GM12864 (cell line): Measurements from ENCODE around the gene TMEM86B.

Experiments used
- DNase-seq: peaks from one replicate; pipeline ENCODE4 v3.0.0-alpha.2; 2011; ENCODE audit warnings: low read depth
- H3K4me3 ChIP-seq: 2 replicates; pipeline ENCODE4 v1.5.1; 2011; ENCODE audit warnings: mild to moderate bottlenecking, low read depth, low read length, control low read depth
- TF ChIP-seq, protein P1 (sequence below): IDR thresholded peaks from 2 replicates; pipeline ENCODE4 v1.5.1; 2011; ENCODE audit warnings: low read depth, mild to moderate bottlenecking, moderate library complexity, low read length, control low read depth, inconsistent platforms; ENCODE audit errors: missing control alignments

The TMEM86B gene

DNA sequence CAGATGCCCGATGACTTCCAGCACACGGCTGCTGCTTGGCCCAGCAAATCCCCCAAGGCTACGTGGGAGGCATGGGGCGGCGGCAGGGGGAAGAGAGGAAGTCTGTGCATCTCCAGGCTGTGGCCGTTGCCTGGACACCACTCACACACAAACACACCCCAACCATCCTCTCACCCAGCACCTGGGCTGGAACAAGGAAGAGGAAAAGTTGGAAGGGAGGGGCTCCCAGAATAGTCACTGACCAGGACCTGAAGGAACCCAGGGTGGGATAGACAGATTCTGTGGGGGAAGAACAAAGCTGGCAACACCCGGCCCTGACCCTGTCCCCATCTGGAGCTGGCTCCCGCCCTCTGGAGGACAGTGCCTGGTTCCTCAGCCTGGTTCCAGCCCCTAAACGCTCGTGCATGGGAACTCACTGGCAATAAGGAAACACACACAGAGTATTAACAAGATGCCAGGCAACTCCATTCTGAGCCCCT is 19.1 kb upstream of the TMEM86B start:
- DNase-seq, result no peak
- TF ChIP-seq, protein P1, sequence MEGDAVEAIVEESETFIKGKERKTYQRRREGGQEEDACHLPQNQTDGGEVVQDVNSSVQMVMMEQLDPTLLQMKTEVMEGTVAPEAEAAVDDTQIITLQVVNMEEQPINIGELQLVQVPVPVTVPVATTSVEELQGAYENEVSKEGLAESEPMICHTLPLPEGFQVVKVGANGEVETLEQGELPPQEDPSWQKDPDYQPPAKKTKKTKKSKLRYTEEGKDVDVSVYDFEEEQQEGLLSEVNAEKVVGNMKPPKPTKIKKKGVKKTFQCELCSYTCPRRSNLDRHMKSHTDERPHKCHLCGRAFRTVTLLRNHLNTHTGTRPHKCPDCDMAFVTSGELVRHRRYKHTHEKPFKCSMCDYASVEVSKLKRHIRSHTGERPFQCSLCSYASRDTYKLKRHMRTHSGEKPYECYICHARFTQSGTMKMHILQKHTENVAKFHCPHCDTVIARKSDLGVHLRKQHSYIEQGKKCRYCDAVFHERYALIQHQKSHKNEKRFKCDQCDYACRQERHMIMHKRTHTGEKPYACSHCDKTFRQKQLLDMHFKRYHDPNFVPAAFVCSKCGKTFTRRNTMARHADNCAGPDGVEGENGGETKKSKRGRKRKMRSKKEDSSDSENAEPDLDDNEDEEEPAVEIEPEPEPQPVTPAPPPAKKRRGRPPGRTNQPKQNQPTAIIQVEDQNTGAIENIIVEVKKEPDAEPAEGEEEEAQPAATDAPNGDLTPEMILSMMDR, result no peak
- no peak overlapping the region for H3K4me3 ChIP-seq

DNA sequence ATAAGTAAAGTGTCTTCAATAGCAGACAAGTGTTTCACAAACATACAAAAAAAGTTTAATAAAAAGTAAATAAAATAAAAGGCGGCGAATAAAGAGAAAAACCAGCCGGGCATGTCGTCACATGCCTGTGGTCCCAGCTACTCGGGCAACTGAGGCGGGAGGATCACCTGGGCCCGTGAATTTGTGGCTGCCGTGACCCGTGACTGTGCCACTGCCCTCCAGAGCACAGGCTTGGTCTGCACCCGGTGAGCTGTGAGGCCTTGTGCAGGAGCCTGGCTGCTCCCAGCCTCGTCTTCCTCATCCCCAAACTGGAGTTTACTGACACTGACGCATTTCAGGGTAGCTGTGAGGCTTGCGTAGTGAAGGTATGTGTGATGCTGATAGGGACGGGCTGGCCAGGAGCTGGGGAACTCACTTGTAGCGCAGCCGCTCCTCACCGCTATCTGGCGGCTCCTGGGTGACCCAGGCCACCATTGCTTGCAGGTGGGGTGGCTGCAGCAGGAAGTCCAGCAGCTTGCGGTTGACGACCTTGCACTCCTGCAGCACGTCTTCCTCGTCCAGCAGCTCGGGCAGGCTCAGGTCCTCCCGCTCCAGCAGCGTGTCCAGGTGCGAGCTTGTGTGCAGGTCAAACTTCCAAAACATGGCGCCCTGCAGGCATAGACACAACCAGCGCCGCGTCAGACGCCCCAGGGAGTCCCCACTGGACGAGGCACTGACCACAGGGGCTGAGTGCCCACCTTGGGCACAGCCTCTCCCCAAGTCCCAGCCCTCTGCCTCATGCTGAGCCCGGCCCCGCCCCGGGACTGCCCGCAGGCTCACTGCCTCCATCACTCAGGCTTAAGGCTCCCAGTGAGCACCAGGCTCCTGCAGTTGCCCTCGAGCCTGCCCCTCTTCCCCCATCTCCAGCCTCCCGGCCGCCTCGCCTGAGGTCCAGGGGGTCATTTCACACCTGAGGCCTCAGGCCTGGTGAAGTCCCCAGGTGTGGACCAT is 18.2 kb upstream of the TMEM86B start:
- no peak for DNase-seq
- TF ChIP-seq, protein P1, result no peak
- H3K4me3 ChIP-seq, result no peak overlapping the region

DNA sequence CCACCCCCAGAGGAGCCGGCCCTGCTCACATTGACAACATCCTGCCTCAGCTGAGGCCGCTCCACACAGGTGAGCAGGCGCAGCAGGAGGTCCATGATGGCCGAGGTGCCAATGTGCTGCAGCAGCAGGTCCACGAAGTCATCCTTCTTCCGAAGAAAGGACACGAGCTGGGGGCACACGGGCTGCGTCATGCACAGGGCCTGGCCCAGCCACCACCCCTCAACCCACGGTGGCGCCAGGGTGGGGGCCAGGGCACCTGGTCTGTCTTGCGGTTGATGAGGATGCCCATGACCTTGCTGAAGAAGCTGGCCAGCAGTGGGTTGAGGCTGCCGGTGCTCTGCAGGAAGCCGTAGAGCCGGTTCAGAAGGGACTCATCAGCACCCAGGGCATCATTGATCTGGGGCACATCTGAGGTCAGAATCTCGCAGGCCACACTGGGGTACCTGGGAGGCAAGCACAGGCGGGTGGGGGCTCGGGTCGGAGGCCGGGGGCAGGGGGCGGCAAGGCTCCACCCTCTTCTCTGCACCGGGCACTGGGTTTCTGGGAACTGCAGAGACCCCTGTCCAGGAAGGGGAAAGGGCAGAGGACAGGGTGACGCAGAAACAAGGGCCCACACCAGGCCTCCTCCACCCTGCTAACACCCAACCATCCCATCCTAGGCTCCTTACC is 16.8 kb upstream of the TMEM86B start:
- DNase-seq, result no peak
- H3K4me3 ChIP-seq, result no peak overlapping the region
- TF ChIP-seq, protein P1, result no peak

DNA sequence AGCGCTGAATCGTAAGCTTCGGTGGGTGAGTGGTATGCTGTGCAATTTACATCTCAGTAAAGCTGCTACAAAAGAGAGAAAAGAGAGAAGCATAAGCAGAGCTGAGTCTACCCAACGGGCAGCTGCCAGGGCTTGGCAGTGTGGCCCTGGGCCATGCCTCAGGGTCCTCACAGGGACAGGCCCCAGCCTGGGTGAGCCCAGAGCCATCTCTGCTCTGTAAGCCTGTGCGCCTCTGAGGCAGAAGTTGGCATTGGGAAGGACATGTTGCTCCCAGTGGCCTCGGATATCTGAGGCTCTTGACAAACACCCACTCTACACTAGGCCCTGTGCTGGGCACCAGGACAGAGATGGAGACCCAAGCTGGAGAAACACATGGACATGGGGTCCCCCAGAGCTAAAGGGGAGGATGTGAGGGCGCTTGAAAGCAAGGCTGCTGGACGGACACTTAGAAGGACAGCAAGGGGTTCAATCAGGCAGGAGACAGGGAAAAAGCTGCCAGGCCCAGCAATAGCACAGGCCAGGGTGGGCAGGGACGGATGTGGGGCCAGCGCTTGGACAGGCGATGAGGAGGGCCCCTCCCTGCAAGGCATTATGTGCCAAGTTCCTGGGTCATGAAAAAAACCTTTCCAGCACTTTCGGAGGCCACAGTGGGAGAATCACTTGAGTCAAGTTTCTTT is 15.6 kb upstream of the TMEM86B start:
- TF ChIP-seq, protein P1, result no peak
- H3K4me3 ChIP-seq, result no peak overlapping the region
- no peak for DNase-seq

DNA sequence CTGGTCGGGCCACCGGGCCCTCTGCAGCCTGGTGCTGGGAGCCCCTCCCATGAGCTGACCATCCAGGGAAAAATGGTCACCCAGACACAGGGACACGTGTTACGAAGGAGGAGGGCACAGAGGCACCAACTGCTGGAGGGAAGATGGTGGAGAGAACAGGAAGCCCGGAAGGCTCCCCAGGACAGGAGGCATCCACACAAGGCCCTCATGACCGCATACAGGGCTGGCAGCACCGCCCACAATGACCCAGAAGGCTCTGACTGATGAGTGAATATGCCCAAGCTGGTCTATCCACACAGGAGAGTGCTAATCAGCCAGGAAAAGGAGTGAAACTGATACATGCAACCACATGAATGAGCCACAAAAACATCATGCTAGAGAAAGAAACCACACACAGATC is 14.0 kb upstream of the TMEM86B start:
- TF ChIP-seq, protein P1, result no peak
- no peak overlapping the region for H3K4me3 ChIP-seq
- no peak for DNase-seq

DNA sequence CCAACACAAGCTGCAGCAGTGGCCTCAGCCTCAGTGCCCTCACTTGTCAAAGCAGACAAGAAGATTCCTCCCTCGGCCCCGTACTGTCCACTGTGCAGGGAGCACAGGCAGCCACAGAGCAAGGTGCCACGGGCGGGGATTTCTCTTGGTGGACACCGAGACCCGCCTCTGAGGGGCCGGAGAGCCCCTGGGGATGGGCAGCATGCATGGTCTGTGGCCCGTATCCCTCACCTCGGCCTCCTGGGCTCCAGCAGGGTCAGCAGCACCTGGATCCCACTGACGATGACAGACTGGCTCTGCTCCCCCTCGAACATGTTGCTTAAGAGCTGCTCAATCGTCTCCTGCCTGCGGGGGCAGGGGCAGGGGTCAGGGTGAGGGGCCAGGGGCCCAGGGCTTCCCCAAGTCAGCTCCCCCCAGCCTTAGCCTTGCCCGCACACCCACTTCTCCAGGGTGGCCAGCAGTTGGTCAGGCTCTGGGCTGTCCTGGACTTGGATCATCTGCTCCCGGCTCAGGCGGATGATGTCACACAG is 13.4 kb upstream of the TMEM86B start:
- TF ChIP-seq, protein P1, result no peak
- no peak for DNase-seq
- no peak overlapping the region for H3K4me3 ChIP-seq
